Cerebellar nuclear complex (tissue), 1 donor: ENCODE data around the gene SYNJ1.
"Not testable (repeated sequence)": the region's sequence is repeated elsewhere in the genome, so short reads cannot be mapped to it uniquely, and the experiment has no call there.

Experiments
- DNase-seq, 2 experiments: peaks; one replicate each; lab custom pipeline; 2025; lab: John Stamatoyannopoulos, UW

Gene SYNJ1

DNA sequence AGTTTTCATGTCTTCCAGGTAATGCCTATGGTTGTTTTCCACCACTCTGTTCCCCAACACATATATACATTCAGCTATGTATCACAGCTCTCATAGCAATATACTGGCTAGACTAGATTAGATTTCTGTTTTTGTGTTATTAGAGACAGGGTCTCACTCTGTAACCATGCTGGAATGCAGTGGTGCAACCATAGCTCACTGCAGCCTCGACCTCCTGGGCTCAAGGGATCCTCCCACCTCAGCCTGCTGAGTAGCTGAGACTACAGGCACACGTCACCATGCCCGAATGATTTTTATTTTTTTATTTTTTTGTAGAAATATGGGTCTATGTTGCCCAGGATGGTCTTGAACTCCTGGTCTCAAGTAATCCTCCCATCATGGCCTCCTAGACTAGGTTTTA lies 37.7 kb downstream of the SYNJ1 start:
- no peak for DNase-seq

GRCh38 chr21:32687643-32688345 lies 40.0 kb downstream of the SYNJ1 start:
- no peak for DNase-seq

DNA sequence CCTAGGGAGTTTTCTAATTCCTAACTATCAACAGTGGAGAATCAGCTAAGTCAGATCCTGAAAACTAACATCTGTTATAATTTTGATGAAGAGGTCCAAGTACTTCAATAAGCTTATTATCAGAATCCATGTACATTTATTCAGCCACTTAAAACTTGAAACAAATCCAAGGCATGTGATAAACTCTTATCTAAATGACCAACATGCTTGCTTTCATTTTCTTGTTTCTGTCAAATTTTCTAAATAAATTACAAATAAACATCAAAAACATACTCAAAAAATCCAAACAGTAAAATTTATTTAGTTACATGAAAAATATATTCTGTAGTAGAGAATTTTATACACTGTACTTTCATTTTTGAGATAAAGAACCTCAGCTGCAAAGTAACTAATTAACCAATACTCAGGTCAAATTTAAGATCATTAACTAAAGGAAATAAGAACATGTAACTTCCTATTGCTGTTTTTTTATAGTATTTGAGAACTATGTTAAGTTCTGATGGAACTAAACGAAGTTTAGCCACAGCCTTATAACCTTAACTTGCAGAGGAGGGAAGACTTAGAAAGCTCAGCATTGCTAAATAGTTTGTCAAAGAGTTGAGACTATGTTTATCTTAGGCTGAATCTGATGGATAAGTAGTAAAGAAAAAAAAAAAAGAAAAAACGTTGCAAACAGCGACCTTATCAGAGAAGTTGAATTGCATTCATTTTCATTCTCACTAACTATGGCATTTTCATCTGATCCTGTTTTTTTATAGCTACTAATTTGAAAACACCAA lies 44.9 kb downstream of the SYNJ1 start:
- DNase-seq: no peak

GRCh38 chr21:32674731-32675130 lies 53.1 kb downstream of the SYNJ1 start:
- DNase-seq: no peak

DNA sequence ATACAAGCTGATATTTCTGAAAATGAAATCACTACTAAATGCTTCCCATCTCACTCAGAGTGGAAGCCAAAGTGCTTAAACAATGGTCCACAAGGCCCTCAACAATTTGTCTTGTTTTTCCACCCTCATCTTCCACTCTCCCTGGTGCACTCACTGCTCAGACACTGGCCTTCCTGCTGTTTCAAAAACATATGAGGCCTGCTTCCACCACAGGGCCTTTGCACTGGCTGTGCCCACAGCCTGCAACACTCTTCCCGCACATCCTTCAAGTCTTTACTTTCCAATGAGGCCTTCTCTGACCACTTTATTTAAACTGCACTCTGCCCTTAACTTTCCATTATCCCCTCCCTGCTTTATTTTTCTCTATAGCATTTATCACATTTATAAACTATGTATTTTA lies 53.8 kb downstream of the SYNJ1 start:
- DNase-seq: no peak

- DNase-seq: no peak
Measured at GRCh38 chr21:32666258-32666657, 61.6 kb downstream of the SYNJ1 start.

DNA sequence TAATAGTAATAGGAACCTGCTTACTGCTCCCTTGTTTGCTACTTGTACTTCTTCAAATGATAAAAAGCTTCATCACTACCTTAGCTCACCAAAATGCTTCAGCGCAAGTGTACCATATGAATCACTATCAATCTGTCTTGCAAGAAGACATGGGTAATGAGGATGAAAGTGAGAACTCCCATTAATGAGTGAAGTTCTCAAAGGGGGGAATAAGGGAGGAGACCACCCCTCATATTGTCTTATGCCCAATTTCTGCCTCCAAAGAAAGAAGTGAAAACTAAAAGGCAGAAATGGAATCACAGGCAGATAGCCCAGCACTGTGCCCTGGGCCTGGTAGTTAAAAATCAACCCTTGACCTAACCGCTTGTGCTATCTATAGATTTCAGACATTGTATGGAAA lies 63.7 kb downstream of the SYNJ1 start:
- DNase-seq: not testable (repeated sequence)

DNA sequence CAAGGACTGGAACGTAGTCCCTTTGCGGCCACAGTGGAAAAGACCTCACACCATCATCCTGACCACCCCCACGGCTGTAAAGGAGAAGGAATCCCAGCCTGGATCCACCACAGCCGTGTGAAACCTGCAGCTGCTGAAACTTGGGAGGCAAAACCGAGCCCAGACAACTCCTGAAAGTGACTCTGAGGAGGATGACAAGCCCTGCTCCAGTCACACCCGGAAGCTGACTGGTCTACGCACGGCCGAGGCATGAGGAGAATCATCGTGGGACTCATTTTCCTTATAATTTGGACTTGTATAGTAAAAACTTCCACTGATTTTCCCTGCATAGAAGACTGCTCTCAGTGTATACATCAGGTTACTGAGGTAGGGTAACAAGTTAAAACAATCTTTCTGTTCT lies 65.8 kb downstream of the SYNJ1 start:
- not testable (repeated sequence) for DNase-seq

DNA sequence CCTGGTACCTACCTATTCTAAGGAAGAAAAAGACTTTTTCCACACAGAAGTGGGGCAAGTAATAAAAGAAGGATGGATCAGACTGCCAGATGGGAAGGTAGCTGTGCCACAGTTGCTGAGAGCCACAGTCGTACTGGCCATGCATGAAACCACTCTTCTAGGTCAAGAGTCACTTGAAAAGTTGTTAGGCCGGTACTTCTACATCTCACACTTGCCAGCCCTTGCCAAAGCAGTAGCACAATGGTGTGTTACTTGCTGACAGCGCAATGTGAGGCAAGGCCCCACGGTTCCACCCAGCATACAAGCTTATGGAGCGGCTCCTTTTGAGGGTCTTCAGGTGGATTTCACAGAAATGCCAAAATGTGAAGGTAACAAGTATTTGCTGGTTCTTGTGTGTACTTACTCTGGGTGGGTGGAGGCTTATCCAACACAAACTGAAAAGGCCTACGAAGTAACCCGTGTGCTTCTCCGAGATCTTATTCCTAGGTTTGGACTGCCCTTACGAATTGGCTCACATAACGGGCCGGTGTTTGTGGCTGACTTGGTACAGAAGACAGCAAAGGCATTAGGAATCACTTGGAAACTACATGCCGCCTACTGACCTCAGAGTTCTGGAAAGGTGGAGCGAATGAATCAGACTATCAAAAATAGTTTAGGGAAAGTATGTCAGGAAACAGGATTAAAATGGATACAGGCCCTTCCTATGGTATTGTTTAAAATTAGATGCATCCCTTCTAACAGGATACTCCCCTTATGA lies 66.6 kb downstream of the SYNJ1 start:
- DNase-seq: not testable (repeated sequence)

GRCh38 chr21:32658524-32658923 lies 69.3 kb downstream of the SYNJ1 start:
- no peak for DNase-seq

GRCh38 chr21:32653326-32653901 lies 74.4 kb downstream of the SYNJ1 start:
- no peak for DNase-seq

DNA sequence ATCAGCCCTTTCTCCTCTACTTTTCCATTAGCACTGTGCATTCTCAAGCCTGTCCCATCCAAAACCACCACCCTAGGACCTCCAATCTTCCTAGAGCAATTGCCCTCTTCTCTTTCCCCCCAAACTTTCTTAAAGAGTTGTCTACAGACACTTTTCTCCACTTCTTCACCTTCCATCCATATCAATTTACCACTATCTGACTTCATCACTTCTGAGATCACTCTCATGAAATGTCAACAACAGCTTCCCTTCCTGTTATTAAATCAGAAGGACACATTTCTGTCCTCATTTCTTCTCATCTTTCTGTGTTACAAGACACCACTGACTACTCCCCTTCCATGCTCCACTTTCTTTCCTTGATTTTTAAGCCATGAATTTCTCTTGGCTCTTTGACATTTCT lies 79.6 kb downstream of the SYNJ1 start:
- DNase-seq: no peak

- no peak for DNase-seq
Measured at GRCh38 chr21:32645261-32646182, 82.3 kb downstream of the SYNJ1 start.

DNA sequence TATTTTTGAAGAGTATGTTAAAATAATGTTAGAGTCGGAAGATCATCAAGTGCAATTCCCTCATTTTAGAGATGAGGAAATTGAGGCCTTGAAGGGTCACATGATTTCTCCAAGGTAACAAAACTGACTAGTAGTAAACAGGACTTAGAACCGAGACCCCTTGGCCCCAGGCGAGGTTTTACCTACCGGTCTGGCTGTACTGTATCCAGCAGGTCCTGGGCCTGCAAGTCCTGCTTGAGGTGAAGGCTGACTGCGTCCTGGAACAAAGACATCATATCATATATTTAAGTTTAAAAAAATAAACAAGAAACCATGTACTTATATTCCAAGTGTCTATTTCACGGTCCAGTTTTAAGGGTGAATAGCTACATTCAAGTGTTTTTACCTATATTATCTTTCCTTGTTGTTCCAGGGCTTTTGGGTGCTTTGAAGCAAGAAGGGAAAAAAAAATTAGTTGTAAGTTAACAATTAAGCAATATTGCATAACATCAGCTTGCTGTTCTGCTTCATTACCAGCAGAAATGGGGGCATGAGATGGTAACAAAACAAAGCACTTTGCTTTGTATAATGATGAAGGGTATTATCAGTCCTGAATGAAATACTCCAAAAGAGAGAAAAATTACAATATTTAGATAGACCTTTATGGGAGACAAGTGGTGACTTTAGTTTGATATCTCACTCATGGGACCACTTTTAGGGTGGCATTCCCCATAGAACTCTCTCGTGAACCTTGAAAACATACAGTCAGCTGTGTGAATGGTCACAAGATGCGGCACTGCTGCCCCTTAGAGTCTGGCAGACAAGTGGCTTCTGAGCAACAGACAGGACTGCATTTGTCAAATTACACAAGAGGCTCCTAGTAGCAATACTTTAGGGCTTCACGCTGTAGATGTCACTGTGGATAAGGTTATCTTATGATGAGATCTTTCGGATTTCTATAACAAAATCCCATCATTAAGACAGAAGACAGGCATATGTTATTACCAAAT lies 85.8 kb downstream of the SYNJ1 start:
- DNase-seq: no peak

DNA sequence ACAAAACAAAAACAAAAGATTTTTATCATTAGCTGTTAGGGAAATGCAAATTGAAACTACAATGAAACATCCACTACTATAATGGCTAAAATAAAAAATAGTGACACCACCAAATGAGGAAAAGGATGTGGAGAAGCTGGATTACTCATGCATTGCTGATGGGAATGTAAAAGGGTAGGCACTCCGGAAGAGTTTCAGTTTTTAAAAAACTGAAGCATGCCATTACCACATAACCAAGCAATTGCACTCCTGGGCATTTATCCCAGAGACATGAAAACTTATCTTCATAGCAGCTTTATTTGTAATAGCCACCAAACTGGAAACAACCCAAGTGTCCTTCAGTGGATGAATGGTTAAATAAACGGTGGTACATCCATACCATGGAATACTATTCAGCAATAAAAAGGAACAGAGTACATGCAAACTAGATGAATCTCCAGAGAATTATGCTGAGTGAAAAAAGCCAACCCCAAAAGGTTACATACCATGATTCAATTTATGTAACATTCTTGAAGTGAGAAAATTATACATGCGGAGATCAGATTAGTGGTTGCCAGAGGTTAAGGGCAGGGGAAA lies 101.1 kb downstream of the SYNJ1 start:
- DNase-seq: no peak

DNA sequence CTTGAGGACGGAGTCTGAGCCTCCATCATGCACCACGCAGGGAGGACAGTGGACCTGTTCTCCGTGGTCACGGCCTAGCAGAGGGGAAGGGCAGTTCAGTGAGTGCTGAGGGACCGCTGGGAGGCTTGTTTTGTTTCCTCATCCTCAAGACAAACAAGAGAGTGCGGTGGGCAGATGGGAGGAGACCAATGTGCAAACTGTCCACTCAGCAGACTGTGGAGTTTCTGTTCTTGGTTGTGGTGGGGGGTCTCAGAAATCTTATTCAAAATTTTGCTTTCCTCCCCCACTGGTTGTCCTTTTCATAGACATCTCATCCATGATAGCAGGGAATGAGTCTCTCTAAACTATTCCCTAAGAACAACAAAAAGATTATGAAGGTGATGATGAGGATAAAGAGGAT lies 109.6 kb downstream of the SYNJ1 start:
- not testable (repeated sequence) for DNase-seq

DNA sequence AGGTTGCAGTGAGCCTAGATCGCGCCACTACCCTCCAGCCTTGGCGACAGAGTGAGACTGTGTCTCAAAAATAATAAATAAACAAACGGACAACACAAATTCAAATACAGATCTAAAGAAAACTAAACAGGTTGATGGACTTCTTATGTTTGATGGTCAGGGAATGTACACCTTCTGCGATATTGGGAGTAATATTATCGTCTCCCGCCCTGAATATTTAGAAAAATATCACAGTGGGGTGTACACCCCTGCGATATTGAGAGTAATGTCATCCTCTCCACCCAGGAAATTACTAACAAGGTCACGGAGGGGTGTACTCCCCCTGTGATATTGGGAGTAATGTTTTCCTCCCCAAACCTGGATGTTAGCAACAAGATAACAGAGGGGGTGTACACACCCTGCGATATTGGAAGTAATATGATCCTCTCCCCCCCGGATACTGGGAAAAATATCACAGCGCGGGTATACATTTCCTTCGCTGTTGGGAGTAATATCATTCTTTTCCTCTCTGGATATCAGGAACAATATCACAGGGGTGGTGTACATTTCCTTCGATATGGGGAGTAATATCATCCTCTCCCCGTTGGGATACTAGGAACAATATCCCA lies 114.3 kb downstream of the SYNJ1 start:
- DNase-seq: no peak

- DNase-seq: no peak
Measured at GRCh38 chr21:32612999-32613337, 114.8 kb downstream of the SYNJ1 start.
